ENCODE measurements around the gene PHF21B.

The PHF21B gene

GRCh38 chr22:44935724-44936123 is 74.1 kb downstream of the PHF21B start:
- Histone ChIP-seq H3K9ac (ENCODE audit: low read depth, low read length) (no peak overlapping the region), H3K9me3 (ENCODE audit: control insufficient read depth, insufficient read depth, low read length) (no peaks in the 10 kb centered on the region), H3K36me3 (ENCODE audit: insufficient read depth, low read length) (no peaks in the 10 kb centered on the region), H3K4me1 (ENCODE audit: insufficient read depth, low read length) (peaks cover 10% of the 10 kb centered on the region)

GRCh38 chr22:44934454-44934735 is 75.4 kb downstream of the PHF21B start:
- H3K9me3 ChIP-seq (ENCODE audit: control insufficient read depth, insufficient read depth, low read length) = no peaks in the 10 kb centered on the region
- no peaks in the 10 kb centered on the region for H3K36me3 ChIP-seq (ENCODE audit: insufficient read depth, low read length)
- H3K4me1 ChIP-seq (ENCODE audit: insufficient read depth, low read length) = no peaks in the 10 kb centered on the region
- no peak overlapping the region for H3K9ac ChIP-seq (ENCODE audit: low read depth, low read length)

- Histone ChIP-seq H3K9me3 (ENCODE audit: control insufficient read depth, insufficient read depth, low read length) (no peaks in the 10 kb centered on the region), H3K9ac (ENCODE audit: low read depth, low read length) (no peak overlapping the region), H3K4me1 (ENCODE audit: insufficient read depth, low read length) (no peaks in the 10 kb centered on the region), H3K36me3 (ENCODE audit: insufficient read depth, low read length) (no peaks in the 10 kb centered on the region)
Observed at GRCh38 chr22:44933666-44934453, 75.9 kb downstream of the PHF21B start.

- no peaks in the 10 kb centered on the region for H3K36me3 ChIP-seq (ENCODE audit: insufficient read depth, low read length)
- H3K9me3 ChIP-seq (ENCODE audit: control insufficient read depth, insufficient read depth, low read length) = no peaks in the 10 kb centered on the region
- no peak overlapping the region for H3K9ac ChIP-seq (ENCODE audit: low read depth, low read length)
- H3K4me1 ChIP-seq (ENCODE audit: insufficient read depth, low read length) = no peaks in the 10 kb centered on the region
Observed at GRCh38 chr22:44932493-44932892, 77.3 kb downstream of the PHF21B start.

GRCh38 chr22:44931766-44932165 is 78.0 kb downstream of the PHF21B start:
- Histone ChIP-seq H3K4me1 (ENCODE audit: insufficient read depth, low read length) (no peaks in the 10 kb centered on the region), H3K36me3 (ENCODE audit: insufficient read depth, low read length) (no peaks in the 10 kb centered on the region), H3K9ac (ENCODE audit: low read depth, low read length) (no peak overlapping the region), H3K9me3 (ENCODE audit: control insufficient read depth, insufficient read depth, low read length) (no peaks in the 10 kb centered on the region)

- no peaks in the 10 kb centered on the region for H3K4me1 ChIP-seq (ENCODE audit: insufficient read depth, low read length)
Observed at GRCh38 chr22:44931077-44931540, 78.7 kb downstream of the PHF21B start.

GRCh38 chr22:44930711-44931035 is 79.1 kb downstream of the PHF21B start:
- Histone ChIP-seq H3K36me3 (ENCODE audit: insufficient read depth, low read length) (no peaks in the 10 kb centered on the region; the same call in 1 of the 2 replicates), H3K9ac (ENCODE audit: low read depth, low read length) (no peak overlapping the region), H3K4me1 (ENCODE audit: insufficient read depth, low read length) (no peaks in the 10 kb centered on the region), H3K9me3 (ENCODE audit: control insufficient read depth, insufficient read depth, low read length) (no peaks in the 10 kb centered on the region)

More at GRCh38 chr22:44931077-44931540, 78.7 kb downstream of the PHF21B start:
- H3K36me3 ChIP-seq (ENCODE audit: insufficient read depth, low read length) = no peaks in the 10 kb centered on the region; the same call in 1 of the 2 replicates
- no peaks in the 10 kb centered on the region for H3K9me3 ChIP-seq (ENCODE audit: control insufficient read depth, insufficient read depth, low read length)
- H3K9ac ChIP-seq (ENCODE audit: low read depth, low read length) = no peak overlapping the region

- Histone ChIP-seq H3K9ac (ENCODE audit: low read depth, low read length) (no peak overlapping the region), H3K36me3 (ENCODE audit: insufficient read depth, low read length) (no peaks in the 10 kb centered on the region; the same call in 1 of the 2 replicates), H3K4me1 (ENCODE audit: insufficient read depth, low read length) (no peaks in the 10 kb centered on the region), H3K9me3 (ENCODE audit: control insufficient read depth, insufficient read depth, low read length) (no peaks in the 10 kb centered on the region)
Observed at GRCh38 chr22:44930016-44930710, 79.6 kb downstream of the PHF21B start.

- Histone ChIP-seq H3K36me3 (ENCODE audit: insufficient read depth, low read length) (no peaks in the 10 kb centered on the region; the same call in 1 of the 2 replicates), H3K9ac (ENCODE audit: low read depth, low read length) (no peak overlapping the region), H3K4me1 (ENCODE audit: insufficient read depth, low read length) (no peaks in the 10 kb centered on the region), H3K9me3 (ENCODE audit: control insufficient read depth, insufficient read depth, low read length) (no peaks in the 10 kb centered on the region)
Observed at GRCh38 chr22:44929359-44930015, 80.3 kb downstream of the PHF21B start.

GRCh38 chr22:44928711-44929358 is 81.0 kb downstream of the PHF21B start:
- no peaks in the 10 kb centered on the region for H3K4me1 ChIP-seq (ENCODE audit: insufficient read depth, low read length)
- no peaks in the 10 kb centered on the region for H3K9me3 ChIP-seq (ENCODE audit: control insufficient read depth, insufficient read depth, low read length)
- no peaks in the 10 kb centered on the region; the same call in 1 of the 2 replicates for H3K36me3 ChIP-seq (ENCODE audit: insufficient read depth, low read length)
- no peak overlapping the region for H3K9ac ChIP-seq (ENCODE audit: low read depth, low read length)

- Histone ChIP-seq H3K4me1 (ENCODE audit: insufficient read depth, low read length) (no peaks in the 10 kb centered on the region), H3K36me3 (ENCODE audit: insufficient read depth, low read length) (no peaks in the 10 kb centered on the region; the same call in 1 of the 2 replicates), H3K9ac (ENCODE audit: low read depth, low read length) (no peak overlapping the region), H3K9me3 (ENCODE audit: control insufficient read depth, insufficient read depth, low read length) (no peaks in the 10 kb centered on the region)
Observed at GRCh38 chr22:44928136-44928463, 81.7 kb downstream of the PHF21B start.

GRCh38 chr22:44927463-44928135 is 82.2 kb downstream of the PHF21B start:
- no peak overlapping the region for H3K9ac ChIP-seq (ENCODE audit: low read depth, low read length)
- H3K9me3 ChIP-seq (ENCODE audit: control insufficient read depth, insufficient read depth, low read length) = no peaks in the 10 kb centered on the region
- no peaks in the 10 kb centered on the region for H3K4me1 ChIP-seq (ENCODE audit: insufficient read depth, low read length)
- H3K36me3 ChIP-seq (ENCODE audit: insufficient read depth, low read length) = no peaks in the 10 kb centered on the region; the same call in 1 of the 2 replicates

- no peaks in the 10 kb centered on the region for H3K4me1 ChIP-seq (ENCODE audit: insufficient read depth, low read length)
- no peak overlapping the region for H3K9ac ChIP-seq (ENCODE audit: low read depth, low read length)
- H3K36me3 ChIP-seq (ENCODE audit: insufficient read depth, low read length) = no peaks in the 10 kb centered on the region; the same call in 1 of the 2 replicates
- H3K9me3 ChIP-seq (ENCODE audit: control insufficient read depth, insufficient read depth, low read length) = no peaks in the 10 kb centered on the region
Observed at GRCh38 chr22:44926491-44927415, 83.1 kb downstream of the PHF21B start.

Measured in ES-I3 (cell line).